GM04503 (cell line): Measurements from ENCODE around the gene NFATC2IP.
"Not testable (repeated sequence)": the region's sequence is repeated elsewhere in the genome, so short reads cannot be mapped to it uniquely, and the experiment has no call there.

Source experiments
- DNase-seq: peaks from one replicate; pipeline ENCODE4 v3.0.0-alpha.2; 2012; ENCODE audit warnings: low read depth

Gene NFATC2IP

DNA sequence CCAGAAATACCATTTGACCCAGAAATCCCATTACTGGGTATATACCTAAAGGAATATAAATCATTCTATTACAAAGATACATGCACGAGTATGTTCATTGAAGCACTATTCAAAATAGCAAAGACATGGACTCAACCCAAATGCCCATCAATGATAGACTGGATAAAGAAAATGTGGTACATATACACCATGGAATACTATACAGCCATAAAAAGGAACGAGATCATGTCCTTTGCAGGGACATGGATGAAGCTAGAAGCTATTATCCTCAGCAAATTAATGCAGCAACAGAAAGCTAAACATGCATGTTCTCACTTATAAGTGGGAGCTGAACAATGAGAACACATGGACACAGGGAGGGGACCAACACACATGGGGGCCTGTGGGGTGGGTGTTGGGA, 24.5 kb upstream of the NFATC2IP start:
- not testable (repeated sequence) for DNase-seq

DNA sequence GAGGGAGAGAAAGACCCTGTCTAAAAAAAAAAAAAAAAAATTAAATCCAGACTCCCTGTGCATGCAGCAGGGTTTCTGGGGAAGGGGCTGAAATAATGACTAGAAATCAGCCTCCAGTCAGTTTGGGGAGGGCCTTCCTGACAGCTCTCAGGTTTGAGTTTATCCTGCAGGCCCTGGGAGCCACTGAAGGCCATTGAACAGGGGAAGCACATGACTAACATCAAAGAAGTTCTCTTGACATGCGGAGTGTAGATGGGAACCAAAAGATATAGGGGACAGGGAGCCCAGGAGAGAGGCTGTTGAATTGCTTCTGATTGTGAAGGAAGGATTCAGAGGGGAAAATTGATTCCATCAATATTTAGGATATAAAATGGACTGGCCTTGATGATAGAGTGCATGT, 22.9 kb upstream of the NFATC2IP start:
- DNase-seq, result no peak

DNA sequence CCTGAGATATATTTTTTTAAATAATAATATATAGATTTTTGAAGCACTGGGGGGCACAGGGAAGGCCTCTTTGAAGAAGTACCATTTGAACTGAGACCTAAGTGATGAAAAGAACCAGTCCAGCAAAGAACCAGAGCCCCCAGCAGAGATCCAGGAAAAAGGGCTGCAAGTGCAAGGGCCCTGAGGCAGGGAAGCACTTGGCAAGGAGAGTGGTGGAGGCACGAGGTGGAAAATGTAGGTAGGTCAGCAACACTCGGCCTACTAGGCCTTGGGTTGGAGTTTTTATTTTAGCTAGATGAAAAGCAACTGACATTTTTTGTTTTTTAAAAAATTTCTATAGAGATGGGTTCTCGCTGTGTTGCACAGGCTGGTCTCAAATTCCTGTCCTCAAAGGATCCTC, 20.5 kb upstream of the NFATC2IP start:
- DNase-seq, result no peak

DNA sequence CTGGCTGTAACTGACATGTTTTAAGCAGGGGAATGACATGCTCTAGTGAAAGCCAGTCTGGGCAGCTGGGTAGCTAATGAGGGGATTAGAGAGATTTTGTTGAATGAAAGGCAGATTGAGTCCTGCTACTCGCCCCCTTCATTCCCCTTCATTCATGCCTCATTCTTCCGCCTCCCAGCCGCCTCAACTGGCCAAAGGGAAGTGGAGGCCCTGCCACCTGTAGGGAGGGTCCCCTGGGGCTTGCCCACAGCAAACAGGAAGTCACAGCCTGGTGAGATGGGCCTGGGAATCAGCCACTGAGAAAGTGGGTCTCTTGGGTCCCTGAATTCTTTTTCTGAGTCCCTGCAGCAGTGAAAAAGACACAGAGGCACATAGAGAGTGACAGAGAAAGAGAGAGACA, 20.1 kb upstream of the NFATC2IP start:
- no peak for DNase-seq

DNA sequence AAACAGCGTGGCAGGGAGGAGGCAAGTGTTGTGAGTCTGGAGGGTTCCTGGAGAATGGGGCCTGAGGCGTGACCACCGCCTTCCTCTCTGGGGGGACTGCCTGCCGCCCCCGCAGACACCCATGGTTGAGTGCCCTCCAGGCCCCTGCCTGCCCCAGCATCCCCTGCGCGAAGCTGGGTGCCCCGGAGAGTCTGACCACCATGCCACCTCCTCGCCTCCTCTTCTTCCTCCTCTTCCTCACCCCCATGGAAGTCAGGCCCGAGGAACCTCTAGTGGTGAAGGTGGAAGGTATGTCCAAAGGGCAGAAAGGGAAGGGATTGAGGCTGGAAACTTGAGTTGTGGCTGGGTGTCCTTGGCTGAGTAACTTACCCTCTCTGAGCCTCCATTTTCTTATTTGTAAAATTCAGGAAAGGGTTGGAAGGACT, 18.9 kb upstream of the NFATC2IP start, which contains the start of gene CD19:
TSS of gene CD19 (plus strand) at position 171 of the 425 bp plus-strand sequence. CDS start at position 201, 30 bp downstream.
- no peak for DNase-seq

DNA sequence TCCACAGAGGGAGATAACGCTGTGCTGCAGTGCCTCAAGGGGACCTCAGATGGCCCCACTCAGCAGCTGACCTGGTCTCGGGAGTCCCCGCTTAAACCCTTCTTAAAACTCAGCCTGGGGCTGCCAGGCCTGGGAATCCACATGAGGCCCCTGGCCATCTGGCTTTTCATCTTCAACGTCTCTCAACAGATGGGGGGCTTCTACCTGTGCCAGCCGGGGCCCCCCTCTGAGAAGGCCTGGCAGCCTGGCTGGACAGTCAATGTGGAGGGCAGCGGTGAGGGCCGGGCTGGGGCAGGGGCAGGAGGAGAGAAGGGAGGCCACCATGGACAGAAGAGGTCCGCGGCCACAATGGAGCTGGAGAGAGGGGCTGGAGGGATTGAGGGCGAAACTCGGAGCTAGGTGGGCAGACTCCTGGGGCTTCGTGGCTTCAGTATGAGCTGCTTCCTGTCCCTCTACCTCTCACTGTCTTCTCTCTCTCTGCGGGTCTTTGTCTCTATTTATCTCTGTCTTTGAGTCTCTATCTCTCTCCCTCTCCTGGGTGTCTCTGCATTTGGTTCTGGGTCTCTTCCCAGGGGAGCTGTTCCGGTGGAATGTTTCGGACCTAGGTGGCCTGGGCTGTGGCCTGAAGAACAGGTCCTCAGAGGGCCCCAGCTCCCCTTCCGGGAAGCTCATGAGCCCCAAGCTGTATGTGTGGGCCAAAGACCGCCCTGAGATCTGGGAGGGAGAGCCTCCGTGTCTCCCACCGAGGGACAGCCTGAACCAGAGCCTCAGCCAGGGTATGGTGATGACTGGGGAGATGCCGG, 18.2 kb upstream of the NFATC2IP start:
- no peak for DNase-seq

DNA sequence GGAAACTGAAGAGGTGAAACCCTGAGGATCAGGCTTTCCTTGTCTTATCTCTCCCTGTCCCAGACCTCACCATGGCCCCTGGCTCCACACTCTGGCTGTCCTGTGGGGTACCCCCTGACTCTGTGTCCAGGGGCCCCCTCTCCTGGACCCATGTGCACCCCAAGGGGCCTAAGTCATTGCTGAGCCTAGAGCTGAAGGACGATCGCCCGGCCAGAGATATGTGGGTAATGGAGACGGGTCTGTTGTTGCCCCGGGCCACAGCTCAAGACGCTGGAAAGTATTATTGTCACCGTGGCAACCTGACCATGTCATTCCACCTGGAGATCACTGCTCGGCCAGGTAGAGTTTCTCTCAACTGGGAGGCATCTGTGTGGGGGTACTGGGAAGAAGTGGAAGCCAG, 17.6 kb upstream of the NFATC2IP start:
- no peak for DNase-seq

DNA sequence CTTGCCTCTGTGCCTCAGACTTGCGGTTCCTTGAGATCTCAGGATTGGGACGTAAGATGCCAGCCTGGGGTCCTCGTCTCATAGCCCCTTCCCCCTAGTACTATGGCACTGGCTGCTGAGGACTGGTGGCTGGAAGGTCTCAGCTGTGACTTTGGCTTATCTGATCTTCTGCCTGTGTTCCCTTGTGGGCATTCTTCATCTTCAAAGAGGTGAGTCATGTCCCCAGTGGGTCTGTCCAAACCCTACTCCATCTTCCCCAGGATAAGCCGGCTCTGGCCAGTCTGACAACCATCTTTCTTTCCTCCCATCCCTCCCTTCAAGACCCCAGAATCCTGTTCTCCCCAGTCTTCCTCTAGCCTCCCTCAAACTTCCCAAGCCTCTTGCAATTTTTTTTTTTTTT, 15.4 kb upstream of the NFATC2IP start:
- no peak for DNase-seq

DNA sequence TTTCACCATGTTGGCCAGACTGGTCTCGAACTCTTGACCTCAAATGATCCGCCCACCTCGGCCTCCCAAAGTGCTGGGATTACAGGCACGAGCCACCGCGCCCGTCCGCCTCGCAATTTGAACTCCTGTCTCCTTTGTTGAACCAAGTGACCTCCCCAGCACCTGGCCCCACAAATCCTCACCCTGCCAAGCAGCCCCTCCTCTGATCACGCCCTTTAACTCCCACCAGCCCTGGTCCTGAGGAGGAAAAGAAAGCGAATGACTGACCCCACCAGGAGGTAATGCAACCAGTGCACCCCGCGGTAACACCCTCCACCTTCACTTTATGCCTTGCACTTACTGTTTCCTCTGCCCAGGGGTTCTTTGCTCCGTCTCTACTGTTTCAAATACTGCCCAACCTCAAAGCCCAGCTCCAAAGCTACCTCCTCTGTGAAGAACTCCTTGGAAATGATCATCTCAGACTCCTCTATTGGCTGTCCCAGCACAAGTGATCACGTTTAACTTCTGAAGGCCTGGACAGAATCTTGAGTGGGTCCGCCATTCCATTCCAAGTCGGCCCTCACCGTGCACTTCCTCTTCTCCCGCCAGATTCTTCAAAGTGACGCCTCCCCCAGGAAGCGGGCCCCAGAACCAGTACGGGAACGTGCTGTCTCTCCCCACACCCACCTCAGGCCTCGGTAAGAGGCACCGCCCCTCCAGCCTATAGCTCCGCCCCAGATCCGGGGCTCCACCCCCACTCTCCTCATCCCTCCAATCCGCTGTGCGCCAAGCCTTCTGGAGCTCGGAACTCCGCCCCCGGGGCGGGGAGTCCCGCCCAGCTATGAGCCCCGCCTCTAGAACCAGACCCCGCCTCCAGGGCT, 14.6 kb upstream of the NFATC2IP start:
- no peak for DNase-seq

DNA sequence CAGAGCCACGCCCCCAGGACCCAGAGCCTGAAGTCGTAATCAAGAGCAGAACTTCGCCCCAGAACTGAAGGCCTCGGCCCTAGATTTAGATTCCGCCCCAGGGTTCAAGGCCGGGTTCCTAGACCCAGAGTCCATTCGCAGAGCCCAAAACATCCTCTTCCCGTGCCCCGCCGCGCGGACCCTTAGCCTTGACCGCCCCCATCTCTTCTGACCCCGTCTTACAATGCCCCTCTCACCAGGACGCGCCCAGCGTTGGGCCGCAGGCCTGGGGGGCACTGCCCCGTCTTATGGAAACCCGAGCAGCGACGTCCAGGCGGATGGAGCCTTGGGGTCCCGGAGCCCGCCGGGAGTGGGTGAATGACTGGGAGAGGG, 14.0 kb upstream of the NFATC2IP start:
- DNase-seq, result no peak

DNA sequence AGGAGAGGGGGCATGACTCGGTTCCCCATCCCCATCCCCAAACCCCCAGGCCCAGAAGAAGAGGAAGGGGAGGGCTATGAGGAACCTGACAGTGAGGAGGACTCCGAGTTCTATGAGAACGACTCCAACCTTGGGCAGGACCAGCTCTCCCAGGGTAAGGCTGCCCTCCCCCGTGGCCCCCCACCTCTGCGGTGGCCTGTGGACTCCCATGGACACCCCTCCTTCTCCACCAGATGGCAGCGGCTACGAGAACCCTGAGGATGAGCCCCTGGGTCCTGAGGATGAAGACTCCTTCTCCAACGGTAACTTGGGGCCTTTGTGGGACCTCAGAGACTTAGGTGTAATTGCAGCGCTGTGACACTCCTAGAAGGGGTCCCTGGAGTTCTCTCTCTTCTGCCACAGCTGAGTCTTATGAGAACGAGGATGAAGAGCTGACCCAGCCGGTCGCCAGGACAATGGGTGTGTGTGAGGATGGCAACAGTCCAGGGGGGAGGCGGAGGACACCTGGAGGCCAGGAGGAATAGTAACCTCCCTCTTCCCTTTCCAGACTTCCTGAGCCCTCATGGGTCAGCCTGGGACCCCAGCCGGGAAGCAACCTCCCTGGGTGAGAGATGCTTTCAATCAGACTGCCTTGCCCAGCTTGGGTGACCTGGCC, 13.4 kb upstream of the NFATC2IP start:
- DNase-seq, result no peak

DNA sequence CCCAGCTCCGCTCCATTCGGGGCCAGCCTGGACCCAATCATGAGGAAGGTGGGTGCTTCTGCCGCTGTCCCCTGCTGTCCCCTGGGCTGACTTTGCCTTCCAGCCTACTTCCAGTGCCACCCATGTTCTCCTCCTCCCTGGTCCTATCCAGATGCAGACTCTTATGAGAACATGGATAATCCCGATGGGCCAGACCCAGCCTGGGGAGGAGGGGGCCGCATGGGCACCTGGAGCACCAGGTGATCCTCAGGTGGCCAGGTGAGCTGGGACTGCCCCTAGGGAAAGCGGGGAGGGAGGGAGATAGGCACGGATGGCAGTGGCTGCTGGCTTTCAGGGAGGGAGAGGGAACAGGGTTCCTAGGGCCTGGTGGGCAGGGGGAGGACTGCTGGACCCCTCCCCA, 12.0 kb upstream of the NFATC2IP start:
- DNase-seq, result no peak

DNA sequence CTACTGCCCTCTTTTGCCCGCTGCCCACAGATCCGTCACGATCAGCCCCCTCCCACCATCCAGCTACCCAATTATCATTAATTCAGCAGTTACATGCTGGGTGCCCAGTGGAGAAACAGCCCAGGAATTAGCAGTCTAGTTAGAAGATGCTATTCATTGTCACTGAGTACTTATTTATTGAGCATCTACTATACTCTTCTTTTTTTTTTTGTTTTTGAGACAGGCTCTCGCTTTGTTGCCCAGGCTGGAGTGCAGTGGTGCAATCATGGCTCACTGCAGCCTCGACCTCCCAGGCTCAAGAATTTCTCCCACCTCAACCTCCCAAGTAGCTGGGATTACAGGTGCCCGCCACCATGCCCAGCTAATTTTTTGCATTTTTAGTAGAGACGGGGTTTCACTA, 10.9 kb upstream of the NFATC2IP start:
- not testable (repeated sequence) for DNase-seq

DNA sequence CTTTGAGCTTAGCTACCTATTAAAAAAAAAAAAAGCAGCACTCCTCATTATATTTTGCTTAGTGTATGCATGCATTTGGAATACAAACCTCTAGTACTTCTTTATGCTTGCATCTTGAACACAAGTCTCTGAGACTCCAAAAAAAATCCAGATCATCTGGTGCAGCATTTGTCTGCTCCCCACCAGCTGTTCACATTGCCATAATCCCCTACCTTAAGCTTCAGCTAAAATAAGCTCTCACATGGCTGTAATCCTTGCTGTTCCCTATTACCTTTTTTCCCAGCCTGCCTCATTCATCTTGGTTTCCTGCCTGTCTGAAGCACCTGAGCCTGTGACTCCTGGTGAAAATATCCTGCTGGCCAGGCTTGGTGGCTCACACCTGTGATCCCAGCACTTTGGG, 7.5 kb upstream of the NFATC2IP start:
- no peak for DNase-seq

DNA sequence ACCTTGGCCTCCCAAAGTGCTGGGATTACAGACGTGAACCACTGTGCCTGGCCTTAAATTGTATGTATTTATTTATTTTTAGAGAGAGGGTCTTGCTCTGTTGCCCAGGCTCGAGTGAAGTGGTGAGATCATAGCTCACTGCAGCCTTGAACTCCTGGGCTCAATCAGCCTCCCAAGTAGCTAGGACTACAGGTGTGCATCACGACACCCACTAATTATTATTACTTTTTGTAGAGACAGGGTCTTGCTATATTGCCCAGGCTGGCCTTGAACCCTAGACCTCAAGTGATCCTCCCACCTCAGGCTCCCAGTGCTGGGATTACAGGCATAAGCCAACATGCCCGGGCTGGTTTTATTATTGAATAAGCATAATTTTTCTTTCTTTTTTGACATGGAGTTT, 4.1 kb upstream of the NFATC2IP start:
- no peak for DNase-seq

DNA sequence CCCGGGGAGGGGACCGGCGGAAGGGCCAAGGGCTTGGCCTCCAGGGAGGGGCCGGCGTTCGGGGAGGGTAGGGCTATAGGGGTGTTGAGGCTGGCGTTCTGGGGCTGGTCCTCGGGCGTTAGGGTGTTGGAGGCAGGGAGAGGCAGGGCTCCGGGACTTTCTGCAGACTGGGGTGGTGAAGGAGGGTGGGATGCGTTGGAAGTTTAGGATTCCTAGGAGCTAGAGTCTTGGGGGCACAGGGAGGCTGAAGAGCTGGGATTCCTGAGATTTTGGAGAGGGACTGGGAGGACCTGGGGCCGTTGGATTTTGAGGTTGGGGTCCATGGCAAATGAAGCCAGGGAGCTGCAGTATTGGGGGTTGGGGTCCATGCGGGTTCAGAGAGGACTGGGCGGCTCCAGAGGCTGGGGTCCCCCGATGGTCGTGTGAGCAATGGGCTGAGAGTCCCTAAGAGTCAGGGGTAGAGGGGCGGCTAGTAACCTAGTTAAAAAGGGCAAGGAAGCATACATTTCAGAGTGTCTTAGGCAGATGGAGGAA, 740 bp downstream of the NFATC2IP start:
- DNase-seq, result no peak

DNA sequence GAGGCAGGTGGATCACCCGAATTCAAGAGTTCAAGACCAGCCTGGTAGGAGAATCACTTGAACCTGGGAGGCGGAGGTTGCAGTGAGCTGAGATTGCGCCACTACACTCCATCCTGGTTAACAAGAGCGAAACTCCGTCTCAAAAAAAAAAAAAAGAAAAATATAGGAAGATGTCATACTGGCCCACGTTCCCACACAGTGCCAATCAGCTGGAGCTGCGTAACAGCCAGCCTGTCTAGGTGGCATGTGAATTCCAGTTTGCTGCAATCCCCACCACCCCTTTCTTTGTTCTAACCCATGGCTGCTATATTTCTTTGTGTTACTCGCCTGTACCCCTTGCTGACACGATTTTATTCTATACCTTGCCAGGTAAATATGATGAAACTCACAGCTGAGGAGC, 7.5 kb downstream of the NFATC2IP start:
- DNase-seq, result no peak

DNA sequence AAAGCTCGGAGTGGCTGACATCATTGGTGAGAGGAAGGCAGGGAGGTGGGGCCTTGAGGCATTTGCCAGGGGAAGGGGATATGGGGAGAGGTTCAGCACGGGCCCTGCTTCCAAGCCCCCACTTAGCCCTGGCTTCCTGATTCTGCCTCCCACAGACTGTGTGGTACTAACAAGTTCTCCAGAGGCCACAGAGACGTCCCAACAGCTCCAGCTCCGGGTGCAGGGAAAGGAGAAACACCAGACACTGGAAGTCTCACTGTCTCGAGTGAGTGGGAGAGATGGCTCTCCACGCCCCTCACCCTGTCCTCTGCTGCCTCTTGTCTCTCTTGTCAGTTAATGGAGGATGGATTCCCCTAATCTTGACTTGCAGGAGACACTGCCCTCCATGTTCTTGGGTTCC, 8.1 kb downstream of the NFATC2IP start:
- no peak for DNase-seq

DNA sequence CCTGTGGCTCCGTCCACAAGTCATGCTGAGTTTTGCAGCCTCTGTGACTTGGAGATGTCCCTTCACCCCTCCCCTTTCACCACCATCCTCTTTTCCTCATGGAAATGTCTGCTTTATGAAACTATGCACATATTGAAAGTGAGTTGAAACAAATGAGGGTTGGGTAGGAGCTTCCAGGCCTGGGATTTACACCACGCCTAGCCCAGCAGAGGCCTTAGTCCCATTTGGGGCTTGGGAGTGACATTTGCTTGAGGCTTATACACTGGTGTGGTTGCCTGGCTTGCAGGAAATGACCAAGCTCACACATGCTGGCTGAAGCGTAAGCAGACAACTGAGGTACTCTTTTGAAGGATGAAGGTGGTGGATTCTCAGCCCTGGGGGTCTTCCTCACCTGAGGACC, 13.3 kb downstream of the NFATC2IP start:
- DNase-seq, result no peak

DNA sequence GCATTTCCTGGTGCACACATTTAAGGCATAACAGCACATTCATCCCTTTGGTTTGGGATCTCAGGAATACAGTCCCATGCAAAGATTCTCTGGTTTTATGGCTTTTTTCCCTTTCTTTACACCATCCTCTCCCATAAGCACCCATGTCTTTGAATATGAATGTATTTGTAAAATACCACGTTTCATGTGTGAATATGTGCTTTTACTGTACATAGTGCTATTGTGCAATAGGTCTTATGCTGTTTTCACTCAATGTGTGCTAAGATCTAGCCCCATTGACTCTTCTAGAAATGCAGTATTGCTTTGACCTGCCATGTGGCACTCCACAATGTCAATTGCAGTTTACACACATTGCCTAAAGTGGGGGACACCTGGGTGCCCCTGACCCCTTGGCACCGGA, 13.8 kb downstream of the NFATC2IP start:
- no peak for DNase-seq

DNA sequence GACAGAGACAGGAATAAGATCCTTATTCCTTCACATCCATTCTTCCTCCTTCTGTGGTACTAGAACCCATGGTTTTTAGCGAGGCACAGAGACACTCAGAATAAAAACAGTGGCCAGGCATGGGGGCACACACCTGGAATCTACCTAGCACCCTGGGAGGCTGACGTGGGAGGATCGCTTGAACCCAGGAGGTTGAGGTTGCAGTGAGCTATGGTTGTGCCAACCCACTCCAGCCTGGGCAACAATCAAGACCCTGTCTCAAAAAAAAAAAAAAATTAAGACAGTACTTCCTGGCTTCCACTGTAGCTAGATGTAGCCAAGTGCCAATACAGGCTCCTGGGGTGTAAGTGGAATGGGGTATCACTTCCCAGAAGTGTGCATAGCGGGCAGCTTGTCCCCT, 16.4 kb downstream of the NFATC2IP start:
- DNase-seq, result no peak

DNA sequence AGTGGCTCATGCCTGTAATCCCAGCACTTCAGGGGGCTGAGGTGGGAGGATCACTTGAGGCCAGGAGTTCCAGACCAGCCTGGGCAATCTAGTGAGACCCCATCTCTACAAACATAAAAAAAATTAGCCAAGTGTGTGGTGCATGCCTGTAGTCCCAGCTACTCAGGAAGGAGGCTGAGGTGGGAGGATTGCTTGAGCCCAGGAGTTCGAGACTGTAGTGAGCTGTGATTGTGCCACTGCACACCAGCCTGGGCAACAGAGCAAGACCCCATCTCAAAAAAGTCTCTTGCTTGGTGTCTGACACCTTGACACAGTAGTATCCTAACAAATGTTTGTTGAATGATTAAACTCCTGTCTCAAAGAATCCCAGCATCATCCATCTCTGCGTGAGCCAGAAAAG, 19.0 kb downstream of the NFATC2IP start:
- not testable (repeated sequence) for DNase-seq
